H1 (cell line): Measurements from ENCODE around the gene TSG101. TPM values are rescaled to one million over a fixed set of nuclear protein-coding genes. Genes with fewer than 3 reads are reported as not detected.

Experiments used
- CTCF ChIA-PET: fragments of 300-600 bp; sonication (Branson Sonifier 250); formaldehyde crosslinking; loops from one replicate; lab custom pipeline; 2021; ENCODE audit not compliant: partially characterized antibody; lab: Charles Lee
- POLR2A ChIA-PET: fragments of 300-600 bp; sonication (Branson Sonifier 250); formaldehyde crosslinking; loops from one replicate; lab custom pipeline; 2021; ENCODE audit warnings: inconsistent platforms; ENCODE audit not compliant: partially characterized antibody; lab: Charles Lee
- DNase-seq, 2 experiments: peaks; one replicate each; pipeline versions ENCODE4 v3.0.0 to v3.0.0-alpha.2; 2010 to 2022; ENCODE audit warnings: low spot score in 2 of 2, low read depth in 1 of 2, mixed read lengths in 1 of 2
- FAIRE-seq: peaks from 2 replicates; lab custom pipeline; 2011; peaks lifted over from hg19 to GRCh38; lab: Jason Lieb, UNC
- H2AFZ ChIP-seq: 2 replicates; pipeline ENCODE4 v1.8.1; 2012; ENCODE audit warnings: low read length, inconsistent platforms
- H2AK5ac ChIP-seq: 2 replicates; pipeline ENCODE4 v1.6.1; 2013; ENCODE audit warnings: low read depth, low read length
- H2BK120ac ChIP-seq: replicated peaks from 2 replicates; pipeline ENCODE3; 2013; ENCODE audit warnings: low read depth, low read length, inconsistent platforms
- H2BK12ac ChIP-seq: 2 replicates; pipeline ENCODE4 v1.6.1; 2013; ENCODE audit warnings: low read depth, low read length
- H2BK15ac ChIP-seq: 2 replicates; pipeline ENCODE4 v1.6.1; 2013; ENCODE audit warnings: low read length
- H2BK20ac ChIP-seq: 2 replicates; pipeline ENCODE4 v1.6.1; 2013; ENCODE audit warnings: low read length
- H2BK5ac ChIP-seq: 2 replicates; pipeline ENCODE4 v1.6.1; 2013; ENCODE audit warnings: low read depth, low read length
- H3K14ac ChIP-seq: 2 replicates; pipeline ENCODE4 v1.6.1; 2013; ENCODE audit warnings: inconsistent platforms; ENCODE audit not compliant: insufficient read length
- H3K18ac ChIP-seq: 2 replicates; pipeline ENCODE4 v1.6.1; 2013; ENCODE audit warnings: low read length; ENCODE audit errors: extremely low read depth
- H3K23ac ChIP-seq: 2 replicates; pipeline ENCODE4 v1.6.1; 2013; ENCODE audit warnings: inconsistent platforms; ENCODE audit not compliant: insufficient read length
- H3K23me2 ChIP-seq: 2 replicates; pipeline ENCODE4 v1.6.1; 2013; ENCODE audit warnings: low read depth, low read length
- H3K27ac ChIP-seq: 2 replicates; pipeline ENCODE4 v1.6.1; 2011; ENCODE audit warnings: low read depth, low read length, inconsistent platforms
- H3K27me3 ChIP-seq, 4 experiments: replicated peaks in 1 of 4; 1 replicate in 1 of 4; 2 replicates in 3 of 4; pipeline versions ENCODE4 v1.6.1 to v1.8.1; 2011 to 2013; ENCODE audit warnings: low read length in 3 of 4, mild to moderate bottlenecking in 3 of 4, inconsistent platforms in 2 of 4, mixed read lengths in 2 of 4, moderate library complexity in 1 of 4; ENCODE audit not compliant: control insufficient read depth in 3 of 4, insufficient read depth in 3 of 4; ENCODE audit errors: extremely low read depth in 1 of 4
- H3K36me3 ChIP-seq, 4 experiments: 2 replicates each; pipeline versions ENCODE4 v1.6.1 to v1.8.1; 2011 to 2013; ENCODE audit warnings: mild to moderate bottlenecking in 4 of 4, low read length in 3 of 4, moderate library complexity in 2 of 4, control low read depth in 1 of 4, inconsistent platforms in 1 of 4; ENCODE audit not compliant: insufficient read depth in 4 of 4, control insufficient read depth in 2 of 4
- H3K4ac ChIP-seq: replicated peaks from 2 replicates; pipeline ENCODE3; 2013; ENCODE audit warnings: low read length, low read depth, mixed read lengths, inconsistent platforms; ENCODE audit not compliant: insufficient read length
- H3K4me1 ChIP-seq, 4 experiments: replicated peaks in 1 of 4; 1 replicate in 1 of 4; 2 replicates in 3 of 4; pipeline versions ENCODE4 v1.6.1 to v1.8.1; 2011 to 2013; ENCODE audit warnings: low read length in 3 of 4, inconsistent platforms in 2 of 4, mixed read lengths in 1 of 4; ENCODE audit not compliant: insufficient read depth in 4 of 4, control insufficient read depth in 3 of 4
- H3K4me2 ChIP-seq, 2 experiments: 2 replicates each; pipeline versions ENCODE4 v1.6.1 to v1.8.1; 2011 to 2013; ENCODE audit warnings: low read depth in 2 of 2, low read length in 2 of 2, control low read depth in 1 of 2, inconsistent platforms in 1 of 2, mild to moderate bottlenecking in 1 of 2; ENCODE audit not compliant: insufficient read depth in 1 of 2
- H3K4me3 ChIP-seq, 4 experiments: fragments of 200-600, 300-600 bp in 1 of 4; sonication (generic), shearing (Covaris generic), sonication (Bioruptor Twin) in 1 of 4; 2 replicates each; pipeline versions ENCODE4 v1.5.1 to v1.8.1; 2011 to 2016; ENCODE audit warnings: low read length in 4 of 4, low read depth in 3 of 4, control low read depth in 2 of 4, inconsistent platforms in 2 of 4, mild to moderate bottlenecking in 2 of 4, mixed read lengths in 1 of 4, moderate library complexity in 1 of 4; ENCODE audit not compliant: insufficient read depth in 2 of 4; ENCODE audit errors: extremely low read depth in 1 of 4
- H3K56ac ChIP-seq: replicated peaks from 2 replicates; pipeline ENCODE3; 2013; ENCODE audit warnings: low read depth, mild to moderate bottlenecking, mixed read lengths, low read length, inconsistent platforms; ENCODE audit not compliant: insufficient read length
- H3K79me1 ChIP-seq: 2 replicates; pipeline ENCODE4 v1.6.1; 2013; ENCODE audit warnings: low read depth, low read length, control low read depth
- H3K79me2 ChIP-seq, 2 experiments: 2 replicates each; pipeline versions ENCODE4 v1.6.1 to v1.8.1; 2012 to 2013; ENCODE audit warnings: low read length in 2 of 2, mild to moderate bottlenecking in 2 of 2, inconsistent platforms in 1 of 2; ENCODE audit not compliant: insufficient read depth in 2 of 2, control insufficient read depth in 1 of 2
- H3K9ac ChIP-seq, 4 experiments: replicated peaks in 1 of 4; 1 replicate in 1 of 4; 2 replicates in 3 of 4; pipeline versions ENCODE4 v1.6.1 to v1.8.1; 2011 to 2013; ENCODE audit warnings: low read depth in 3 of 4, low read length in 3 of 4, control low read depth in 2 of 4, mild to moderate bottlenecking in 2 of 4, moderate library complexity in 2 of 4, inconsistent platforms in 1 of 4; ENCODE audit errors: extremely low read depth in 1 of 4
- H3K9me3 ChIP-seq, 2 experiments: 2 replicates each; pipeline versions ENCODE4 v1.6.1 to v1.8.1; 2012 to 2013; ENCODE audit warnings: mild to moderate bottlenecking in 2 of 2, moderate library complexity in 2 of 2, control low read depth in 1 of 2, inconsistent platforms in 1 of 2, low read depth in 1 of 2, low read length in 1 of 2, mixed read lengths in 1 of 2; ENCODE audit not compliant: insufficient read depth in 2 of 2
- H4K20me1 ChIP-seq, 2 experiments: replicated peaks in 1 of 2; 2 replicates each; pipeline versions ENCODE3 to v1.8.1; 2011 to 2013; ENCODE audit warnings: inconsistent platforms in 2 of 2, low read length in 2 of 2, mild to moderate bottlenecking in 1 of 2; ENCODE audit not compliant: insufficient read depth in 2 of 2, control insufficient read depth in 1 of 2
- H4K5ac ChIP-seq: 2 replicates; pipeline ENCODE4 v1.6.1; 2013; ENCODE audit warnings: low read length, low read depth, mixed read lengths, inconsistent platforms; ENCODE audit not compliant: insufficient read length
- H4K8ac ChIP-seq: 2 replicates; pipeline ENCODE4 v1.8.0; 2013; ENCODE audit warnings: mild to moderate bottlenecking, moderate library complexity, low read length, inconsistent platforms; ENCODE audit not compliant: insufficient read depth; ENCODE audit errors: extremely low read depth
- H4K91ac ChIP-seq: replicated peaks from 2 replicates; pipeline ENCODE3; 2013; ENCODE audit warnings: low read length, mixed read lengths, inconsistent platforms; ENCODE audit not compliant: insufficient read length
- CHD2 ChIP-seq: IDR thresholded peaks from 2 replicates; pipeline ENCODE4 v1.6.1; 2012; ENCODE audit warnings: low read length, improper control_type of control experiment
- CREB1 ChIP-seq: IDR thresholded peaks from 2 replicates; pipeline ENCODE4 v1.6.1; 2012; ENCODE audit warnings: inconsistent platforms
- EGR1 ChIP-seq: IDR thresholded peaks from 2 replicates; pipeline ENCODE4 v1.6.1; 2011; ENCODE audit warnings: low read depth, low read length, borderline replicate concordance
- EP300 ChIP-seq, 2 experiments: IDR thresholded peaks; 1 replicate in 1 of 2; 2 replicates in 1 of 2; pipeline ENCODE4 v1.6.1; 2011 to 2012; ENCODE audit warnings: low read depth in 2 of 2, low read length in 2 of 2, mild to moderate bottlenecking in 2 of 2, borderline replicate concordance in 1 of 2, inconsistent platforms in 1 of 2, moderate library complexity in 1 of 2
- EZH2 ChIP-seq: fragments of 200-600 bp; sonication (generic); IDR thresholded peaks from 2 replicates; pipeline ENCODE4 v1.7.1; 2012; ENCODE audit warnings: low read depth, mild to moderate bottlenecking, moderate library complexity, low read length, inconsistent platforms; ENCODE audit not compliant: severe bottlenecking
- HDAC6 ChIP-seq: IDR thresholded peaks from one replicate; pipeline ENCODE4 v1.7.1; 2012; ENCODE audit warnings: low read depth, mild to moderate bottlenecking, inconsistent platforms, low read length, moderate library complexity
- NRF1 ChIP-seq: IDR thresholded peaks from 2 replicates; pipeline ENCODE4 v1.6.1; 2011; ENCODE audit warnings: mild to moderate bottlenecking, low read depth, low read length, improper control_type of control experiment
- PHF8 ChIP-seq: fragments of 200-600 bp; sonication (generic); conservative IDR thresholded peaks from 2 replicates; pipeline ENCODE4 v1.7.1; 2012; ENCODE audit warnings: low read depth, mild to moderate bottlenecking, inconsistent platforms, low read length, moderate library complexity
- WGBS, 2 experiments: shearing (Covaris generic) in 1 of 2; methylation state at CpG; one replicate each; pipeline versions ENCODE4 v1.1.6 to v1.1.7; 2013 to 2015; ENCODE audit warnings: low lambda C conversion rate in 2 of 2, mixed read lengths in 2 of 2, inconsistent platforms in 1 of 2, low coverage in 1 of 2, missing lambda C conversion rate in 1 of 2; ENCODE audit not compliant: insufficient replicate concordance in 2 of 2, insufficient coverage in 1 of 2, insufficient read length in 1 of 2; ENCODE audit errors: extremely low coverage in 1 of 2, missing lambda C conversion rate in 1 of 2; 5-methylcytosine and 5-hydroxymethylcytosine counted together
- polyA plus RNA-seq, 7 experiments: library from polyadenylated mRNA; depleted of rRNA in 3 of 7; stranded (reverse) in 5 of 7; unstranded in 2 of 7; fragments of >200 nt in 5 of 7; fragments of 200-250 nt in 2 of 7; gene quantifications; 1 replicate in 5 of 7; 2 replicates in 1 of 7; 4 replicates in 1 of 7; pipeline versions ENCODE4 v1.2.1 to v1.2.3, GENCODE V29; 2011 to 2013; ENCODE audit warnings: missing spikeins in 2 of 7, mixed read lengths in 2 of 7
- total RNA-seq: library from RNA; stranded (reverse); fragmentation: NEBNext Ultra II Directional; extraction: Animal tissue kit (Norgen Biotek cat#: 25700); gene quantifications from 2 replicates; pipeline ENCODE4 v1.2.1, GENCODE V29; 2021

TSG101 gene
- total and polyA plus RNA-seq, 2 of the 8 experiments (the other 6 are each of a cell fraction or from before 2014, with no cell fraction given) = 50.8 to 151 TPM

GRCh38 chr11:18461909-18462308 lies 64.8 kb downstream of the TSG101 start:
- Histone ChIP-seq H3K79me1 (no peaks in the 10 kb centered on the region), H2BK12ac (no peak overlapping the region), H3K4me1 (no peaks in the 10 kb centered on the region), H3K4ac (no peak overlapping the region), H3K4me2 (no peak overlapping the region), H3K79me2 (no peaks in the 10 kb centered on the region), H4K20me1 (no peaks in the 10 kb centered on the region), H3K9ac (no peak overlapping the region), H3K27ac (no peak overlapping the region), H3K9me3 (no peaks in the 10 kb centered on the region), H3K18ac (no peak overlapping the region), H2BK20ac (no peak overlapping the region), H3K14ac (no peak overlapping the region), H3K56ac (no peak overlapping the region)
- WGBS, 2 experiments = 91% methylated on average over 6 of the region's 6 CpGs; no CpG with 5 or more reads in 1 of the 2 experiments
- ChIA-PET CTCF (no interaction called here), POLR2A (interaction anchor here (0.7 kb wide), 1 partner anchor 1319 kb away, joined by 4 read pairs; no protein-coding TSS in a partner anchor)
- no peak for DNase-seq
- no peak for TF ChIP-seq PHF8
- TF ChIP-seq CHD2 = no peak
- TF ChIP-seq HDAC6 = no peak
- no peak for TF ChIP-seq EP300 (IDR thresholded peaks at IDR 0.05; ENCODE audit: borderline replicate concordance in 1 of 2, low read depth in 2 of 2, low read length in 2 of 2)
- TF ChIP-seq EZH2 = no peak
- TF ChIP-seq EGR1 = no peak
- no peak for TF ChIP-seq CREB1
- TF ChIP-seq NRF1 = no peak
- TF ChIP-seq, all 59 proteins: peak for 0
- H2BK5ac ChIP-seq = no peak overlapping the region
- H2BK120ac ChIP-seq = no peak overlapping the region
- H2AK5ac ChIP-seq = no peak overlapping the region
- H4K91ac ChIP-seq = no peak overlapping the region
- no peak overlapping the region for H4K5ac ChIP-seq
- no peak overlapping the region for H2BK15ac ChIP-seq
- H3K36me3 ChIP-seq = no peaks in the 10 kb centered on the region
- no peak overlapping the region for H3K23ac ChIP-seq
- H3K23me2 ChIP-seq = no peaks in the 10 kb centered on the region; the same call in 1 of the 2 replicates
- H3K27me3 ChIP-seq = no peaks in the 10 kb centered on the region
- H3K4me3 ChIP-seq = no peak overlapping the region
- no peak overlapping the region for H4K8ac ChIP-seq
- no peak overlapping the region for H2AFZ ChIP-seq
- no peak for FAIRE-seq
